GM19395 (cell line): Measurements from ENCODE around the gene RORB.

Source experiments
- ATAC-seq: cut with Tn5 transposase; IDR thresholded peaks from one replicate; pipeline ENCODE4 v1.9.1; 2021; ENCODE audit warnings: mild to moderate bottlenecking, moderate library complexity; ENCODE audit not compliant: unreplicated experiment

Gene RORB

DNA sequence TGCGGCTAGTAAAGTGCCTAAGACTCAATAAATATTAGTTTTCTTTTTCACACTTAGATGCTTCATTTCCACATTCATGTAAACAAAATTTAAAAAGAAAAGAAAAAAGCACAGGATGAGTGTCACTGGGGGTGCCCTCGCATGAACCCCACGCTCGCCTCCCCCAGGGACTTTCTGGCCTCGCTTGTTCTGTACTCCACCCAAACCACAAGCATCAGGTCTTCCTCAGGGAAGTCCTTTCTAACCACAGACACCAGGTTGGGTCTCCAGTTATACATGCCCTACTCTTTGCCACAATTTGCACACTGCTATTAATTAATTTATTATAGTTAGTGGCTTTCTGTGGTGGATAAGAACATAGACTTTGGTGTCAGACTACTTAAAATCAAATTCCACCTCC, 92.4 kb downstream of the RORB start:
- no peak for ATAC-seq

DNA sequence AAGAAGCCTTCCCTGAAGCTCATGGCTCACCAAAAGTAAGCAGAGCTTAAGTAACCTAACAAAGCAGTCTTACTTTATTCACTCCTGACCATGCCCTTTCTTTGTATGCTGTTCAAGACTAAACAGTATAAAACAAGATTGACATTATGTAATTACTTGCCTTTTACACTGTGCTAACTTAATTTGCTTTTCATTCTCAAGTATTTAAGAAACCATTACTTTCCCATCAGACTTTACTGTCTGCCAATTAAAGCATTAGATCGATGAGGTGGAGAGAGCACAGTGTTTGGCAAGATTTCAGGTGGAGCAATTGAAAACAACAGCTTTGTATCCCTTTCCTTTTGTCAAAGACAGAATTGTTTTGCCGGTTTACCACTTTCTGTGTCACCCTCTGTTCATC, 98.2 kb downstream of the RORB start:
- ATAC-seq, result no peak

DNA sequence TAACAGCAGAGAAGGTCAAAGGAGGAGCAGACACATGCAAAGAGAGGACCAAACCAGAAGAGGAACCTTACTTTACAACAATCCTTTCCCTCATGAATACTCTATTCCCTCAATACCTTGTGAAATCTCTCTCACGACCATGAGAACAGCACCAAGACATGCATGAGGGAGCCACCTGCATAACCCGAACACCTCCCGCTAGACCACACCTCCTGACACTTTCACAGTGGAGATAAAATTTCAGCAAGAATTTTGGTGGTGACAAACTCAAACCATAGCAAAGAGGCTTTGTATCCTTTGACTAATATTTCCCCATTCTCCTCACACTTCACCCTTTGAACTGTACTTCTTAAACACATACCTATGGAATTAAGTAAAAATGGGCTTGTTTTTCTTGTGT, 101.7 kb downstream of the RORB start:
- no peak for ATAC-seq

DNA sequence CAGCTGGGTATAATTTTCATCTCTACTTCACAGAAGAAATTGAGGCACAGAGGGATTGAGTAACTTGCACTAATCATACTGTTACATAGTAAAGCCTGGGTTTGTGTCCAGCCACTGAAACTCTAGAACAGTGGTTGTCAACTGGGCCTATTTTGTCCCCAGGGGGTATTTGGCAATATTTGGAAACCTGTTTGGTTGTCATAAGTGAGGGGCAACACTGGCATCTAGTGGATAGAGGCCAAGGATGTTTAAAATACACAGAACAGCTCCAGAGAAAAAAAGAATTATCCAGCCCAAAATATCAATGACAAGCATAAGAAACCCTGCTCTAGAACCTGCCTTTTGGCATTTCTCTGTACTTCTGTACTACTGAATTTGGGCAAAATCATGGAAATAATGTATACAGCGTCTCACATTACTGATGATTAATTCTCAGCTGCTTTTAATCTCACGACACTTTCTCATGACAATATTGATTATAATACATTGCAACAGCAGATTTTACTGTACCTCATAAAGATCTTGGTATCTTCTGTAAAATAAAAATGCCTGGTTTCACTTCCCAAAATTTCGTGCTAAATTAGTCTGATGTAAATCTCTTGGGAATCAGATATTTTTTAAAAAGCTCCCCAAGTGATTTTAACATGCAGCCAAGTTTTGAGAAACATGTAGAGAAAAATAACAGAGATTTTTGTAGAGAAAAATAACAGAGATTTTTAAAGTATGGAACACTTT, 112.7 kb downstream of the RORB start:
- no peak for ATAC-seq

DNA sequence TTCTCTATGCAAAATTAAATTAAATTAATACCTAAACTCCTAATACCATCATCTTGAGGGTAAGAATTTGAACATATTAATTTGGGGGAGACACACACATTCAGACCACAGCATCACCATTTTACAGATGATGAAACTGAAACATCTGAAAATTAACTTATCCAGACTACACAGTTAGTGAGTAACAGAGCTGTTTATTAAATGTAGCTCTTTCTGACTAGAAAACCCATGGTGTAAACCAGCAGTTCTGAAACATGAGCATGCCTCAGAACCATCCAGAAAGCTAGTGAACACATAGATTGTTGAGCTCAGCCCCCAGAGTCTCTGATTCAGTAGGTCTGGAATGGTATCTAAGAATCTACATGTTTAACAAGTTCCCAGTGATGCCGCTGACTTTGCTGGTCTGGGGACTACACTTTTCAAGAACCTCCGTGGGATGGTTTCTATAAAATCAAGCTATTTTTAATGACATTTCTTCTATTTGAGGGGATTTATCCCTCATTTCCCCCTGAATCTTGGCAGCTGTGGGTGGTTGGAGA, 113.5 kb downstream of the RORB start:
- ATAC-seq, result peak; percentile 70

DNA sequence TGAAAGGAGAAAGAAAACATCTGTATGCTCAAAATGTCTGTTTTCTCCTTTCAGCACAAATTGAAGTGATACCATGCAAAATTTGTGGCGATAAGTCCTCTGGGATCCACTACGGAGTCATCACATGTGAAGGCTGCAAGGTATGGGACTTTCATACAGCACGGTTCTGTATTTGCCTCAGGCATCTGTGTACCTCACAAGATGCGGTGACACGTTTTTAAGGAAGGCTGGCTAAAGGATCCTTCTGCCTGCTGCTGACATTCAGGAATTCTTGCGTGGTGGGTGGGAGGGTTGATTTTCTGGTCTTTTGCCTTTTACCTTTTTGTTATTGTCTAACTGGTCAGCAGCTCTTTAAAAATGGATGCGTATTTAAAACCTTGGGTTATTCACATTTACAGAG, 133.1 kb downstream of the RORB start:
- ATAC-seq, result no peak

DNA sequence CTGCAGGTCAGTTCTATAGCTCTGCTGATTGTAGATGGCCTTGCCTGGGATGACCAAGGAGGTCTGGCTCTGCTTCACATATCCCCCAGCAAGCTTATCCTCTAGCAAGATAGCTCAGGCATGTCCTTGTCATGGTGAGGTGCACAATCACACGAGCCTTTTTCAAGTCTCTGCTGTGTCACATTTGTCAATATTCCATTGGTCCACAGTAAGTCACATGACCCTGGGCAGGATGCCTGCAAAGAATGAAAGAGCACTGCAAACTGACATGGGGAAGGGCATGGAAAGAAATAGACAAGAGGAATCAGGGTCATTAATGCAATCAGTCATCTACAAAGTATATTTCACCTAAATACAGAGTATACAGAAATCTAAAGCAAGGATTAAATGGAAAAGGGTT, 142.0 kb downstream of the RORB start:
- ATAC-seq, result no peak

DNA sequence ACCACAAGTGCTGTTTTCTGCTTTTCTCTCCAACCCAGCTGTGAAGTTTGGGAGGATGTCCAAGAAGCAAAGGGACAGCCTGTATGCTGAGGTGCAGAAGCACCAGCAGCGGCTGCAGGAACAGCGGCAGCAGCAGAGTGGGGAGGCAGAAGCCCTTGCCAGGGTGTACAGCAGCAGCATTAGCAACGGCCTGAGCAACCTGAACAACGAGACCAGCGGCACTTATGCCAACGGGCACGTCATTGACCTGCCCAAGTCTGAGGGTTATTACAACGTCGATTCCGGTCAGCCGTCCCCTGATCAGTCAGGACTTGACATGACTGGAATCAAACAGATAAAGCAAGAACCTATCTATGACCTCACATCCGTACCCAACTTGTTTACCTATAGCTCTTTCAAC, 145.2 kb downstream of the RORB start:
- no peak for ATAC-seq

DNA sequence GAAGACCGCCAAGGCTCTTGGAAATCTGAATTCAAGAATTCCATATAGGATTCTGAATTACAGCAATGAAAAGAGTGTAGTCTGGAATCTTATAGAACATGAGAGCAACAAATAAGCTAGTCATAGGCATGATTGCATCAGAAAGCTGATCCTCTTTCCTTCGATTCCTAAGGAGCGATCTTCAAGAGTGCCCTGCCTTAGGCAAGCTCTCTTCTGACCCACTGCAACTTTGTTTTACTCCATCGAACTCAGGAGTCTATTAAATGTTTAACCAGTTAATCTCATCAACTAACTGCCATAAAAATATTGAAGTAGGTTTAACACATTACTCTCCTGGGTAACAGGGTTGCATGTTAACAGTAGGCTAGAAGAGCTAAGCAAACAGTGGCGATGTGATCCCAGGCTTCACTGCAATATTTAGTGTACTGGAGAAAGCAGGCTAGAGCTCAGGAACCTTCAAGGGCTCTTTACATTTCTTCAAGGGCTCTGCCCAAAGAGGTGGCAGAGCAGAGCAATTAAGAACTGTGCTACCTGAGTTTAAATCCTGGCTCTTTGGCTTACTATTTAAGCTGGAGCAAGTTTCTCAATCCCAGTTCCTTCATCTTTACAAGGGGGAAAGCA, 146.3 kb downstream of the RORB start:
- no peak for ATAC-seq

DNA sequence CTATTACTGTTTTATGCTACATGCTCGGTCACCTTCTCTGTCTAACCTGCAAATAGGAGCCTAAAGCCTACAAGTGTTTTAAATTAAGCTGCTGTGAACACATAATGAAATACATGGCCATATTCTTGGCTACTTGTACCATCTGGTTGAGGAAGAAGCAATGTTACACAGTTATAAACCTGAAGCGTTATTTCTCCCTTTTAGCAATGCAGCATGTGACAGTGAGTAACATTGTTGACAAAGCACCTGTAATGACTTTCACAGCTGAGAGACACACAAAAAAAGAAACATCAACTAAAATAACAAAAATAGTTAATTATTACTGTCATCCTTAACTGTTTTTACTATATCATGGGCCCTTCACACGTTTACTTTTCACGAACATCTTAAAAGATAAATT, 146.9 kb downstream of the RORB start:
- no peak for ATAC-seq

DNA sequence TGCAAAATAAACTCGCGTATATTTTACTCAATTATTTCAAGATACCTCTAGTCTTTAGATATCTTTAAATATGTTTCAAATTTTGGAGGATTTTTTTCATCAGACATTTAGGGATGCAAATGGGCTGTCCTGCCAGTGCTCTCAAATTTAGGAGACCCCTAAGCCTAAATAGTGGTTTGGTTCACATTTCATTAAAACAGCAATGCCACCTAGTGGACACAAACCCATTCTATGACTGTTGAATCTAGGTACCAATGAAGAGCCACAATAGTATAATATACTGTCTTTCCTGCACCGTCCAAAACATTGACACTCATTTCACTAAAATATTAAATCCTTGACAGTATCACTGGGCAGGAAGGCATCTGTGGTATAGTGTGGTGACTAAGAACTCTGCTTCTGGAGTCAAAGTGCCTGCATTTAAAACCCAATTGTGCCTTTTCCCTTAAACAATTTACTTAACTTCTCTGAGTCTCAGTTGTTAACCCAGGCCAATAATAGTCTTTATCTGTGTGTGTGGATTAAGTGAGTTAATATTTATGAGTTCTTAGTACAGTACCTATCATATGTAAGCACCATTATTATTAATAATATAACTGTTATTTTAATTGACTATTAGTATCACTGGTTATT, 148.0 kb downstream of the RORB start:
- ATAC-seq, result peak; percentile 76

DNA sequence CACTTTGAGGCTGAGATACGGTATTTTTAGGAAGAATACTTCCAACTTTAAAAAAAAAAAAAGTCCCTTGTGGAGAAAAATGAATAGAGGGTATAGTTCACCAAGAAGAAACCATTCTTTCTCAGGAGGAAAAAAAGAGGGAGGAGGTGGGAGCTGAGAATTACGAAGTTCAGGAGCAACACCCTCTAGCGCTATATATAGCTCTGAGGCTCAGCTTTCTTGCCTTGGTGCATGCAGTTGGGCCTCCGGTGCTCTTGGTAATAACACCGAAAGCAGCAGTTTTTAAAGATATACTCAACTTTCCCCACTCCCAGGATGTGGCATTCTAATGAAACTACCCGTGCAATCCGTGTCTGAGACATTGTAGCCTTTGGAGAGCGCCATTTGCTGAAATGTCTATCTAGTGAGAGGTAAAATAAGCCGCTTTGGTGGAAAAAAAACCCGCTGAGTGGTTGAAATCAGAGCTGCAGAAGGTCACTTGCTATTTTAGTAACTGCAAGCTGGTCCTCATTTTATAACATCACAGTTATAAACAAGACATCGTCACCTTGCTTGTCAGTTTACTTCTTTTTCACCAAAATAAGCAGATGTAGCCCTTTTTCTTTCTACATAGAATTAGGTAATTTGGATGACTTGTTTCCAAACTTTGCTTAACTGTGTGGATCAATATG, 156.4 kb downstream of the RORB start:
- ATAC-seq, result no peak

DNA sequence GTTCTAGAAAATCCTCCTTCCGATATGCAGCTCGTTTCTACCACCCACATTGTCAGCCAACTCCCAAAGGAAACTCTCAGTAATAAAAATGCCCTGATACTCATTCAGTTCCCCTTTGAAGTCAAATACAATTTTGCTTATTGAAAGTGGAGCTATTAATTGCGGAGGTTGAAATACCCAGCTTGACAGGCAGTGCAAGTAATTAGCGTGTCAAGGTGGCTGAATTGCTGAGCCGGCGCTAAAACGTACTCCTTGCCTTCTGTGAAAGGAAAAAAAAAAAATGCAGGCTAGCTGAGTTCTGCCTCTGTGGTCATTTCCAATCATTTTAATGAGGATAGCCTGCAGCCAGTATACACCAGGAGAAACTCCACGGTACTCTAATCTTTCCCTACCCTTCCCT, 165.5 kb downstream of the RORB start:
- ATAC-seq, result no peak

DNA sequence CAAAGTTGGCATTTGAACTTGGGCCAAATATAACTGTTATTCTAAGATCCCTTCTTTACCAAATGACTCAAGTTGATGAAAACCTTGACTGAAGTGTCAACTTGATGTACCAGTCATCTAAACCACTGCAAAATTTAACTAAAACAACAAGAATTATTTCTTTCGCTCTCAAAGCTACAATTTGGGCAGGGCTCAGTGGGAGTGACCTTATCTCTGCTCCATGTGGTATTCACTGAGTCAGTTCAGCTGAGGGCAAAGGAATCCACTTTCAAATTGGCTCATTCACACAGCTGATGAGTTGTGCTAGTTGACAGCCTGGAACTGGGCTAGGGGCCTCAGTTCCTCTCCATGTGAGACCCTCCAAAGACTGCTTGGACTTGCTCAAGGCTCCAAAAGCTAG, 166.3 kb downstream of the RORB start:
- ATAC-seq, result no peak

DNA sequence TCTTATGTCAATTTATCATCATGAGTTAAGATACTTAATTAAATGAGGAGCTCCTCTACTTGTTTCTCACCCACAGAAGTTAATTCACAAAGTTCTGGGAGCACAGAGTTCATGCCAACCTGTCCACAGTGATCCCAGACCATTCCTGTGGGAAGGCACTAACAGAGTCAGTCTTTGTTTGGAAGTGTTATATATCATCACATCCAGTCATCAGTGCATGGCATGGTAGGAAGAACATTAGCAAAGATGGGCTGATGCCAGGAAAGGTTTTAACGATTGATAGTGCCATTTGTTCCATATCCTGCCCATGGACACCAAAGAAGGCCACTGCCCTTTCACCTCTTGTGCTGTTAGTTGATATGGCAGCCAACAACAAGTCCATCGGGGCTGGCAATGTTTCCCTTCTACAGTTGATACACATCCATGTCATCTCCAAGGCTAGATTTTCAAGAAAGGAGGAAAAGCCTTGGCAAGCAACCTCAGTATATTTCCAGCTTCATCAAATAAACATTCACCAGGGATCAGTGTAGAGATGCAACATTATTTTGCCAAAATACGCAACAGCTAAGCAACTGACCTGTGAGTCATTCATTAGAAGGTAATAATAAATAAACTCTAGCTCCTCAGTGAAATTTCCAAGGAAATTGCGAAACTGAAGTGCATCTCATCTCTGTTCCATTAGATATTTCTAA, 169.6 kb downstream of the RORB start:
- ATAC-seq, result no peak

DNA sequence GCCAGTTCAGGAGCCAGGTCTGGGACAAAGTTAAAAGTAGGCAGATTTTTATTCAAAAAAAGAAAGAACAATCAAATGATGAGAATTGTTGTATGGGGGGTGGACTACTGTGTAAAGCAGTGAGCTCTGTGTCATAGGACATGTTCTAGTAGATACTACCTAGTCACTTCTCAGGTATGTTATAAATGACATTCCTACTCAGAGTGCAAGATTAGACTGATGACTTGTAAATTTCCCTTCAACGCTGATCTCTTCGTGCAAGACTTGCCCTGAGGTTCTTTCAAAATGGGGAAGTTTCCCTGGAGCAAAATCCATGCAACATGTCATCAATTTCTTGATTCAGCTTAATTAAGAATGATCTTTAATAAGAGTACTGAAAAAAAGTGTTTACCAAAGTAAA, 175.1 kb downstream of the RORB start:
- no peak for ATAC-seq

DNA sequence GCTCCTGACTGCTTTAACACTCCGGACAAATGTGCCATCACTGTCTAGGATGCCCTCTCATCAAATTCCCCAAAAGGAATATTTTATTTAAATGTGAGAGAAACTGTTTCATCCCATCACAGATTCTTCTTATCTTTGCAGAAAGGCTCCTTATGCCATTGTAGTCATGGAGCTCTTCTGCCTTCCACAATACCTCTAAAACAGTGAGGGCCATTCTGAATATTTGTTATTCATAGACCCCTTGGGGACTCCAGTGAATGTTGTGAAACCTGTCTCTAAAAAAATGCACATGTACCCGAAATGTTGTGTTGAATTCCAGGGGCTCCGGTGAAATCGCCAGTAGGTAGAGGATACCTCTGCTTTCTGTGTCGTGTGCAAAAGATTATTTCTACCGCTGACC, 176.9 kb downstream of the RORB start:
- ATAC-seq, result no peak

DNA sequence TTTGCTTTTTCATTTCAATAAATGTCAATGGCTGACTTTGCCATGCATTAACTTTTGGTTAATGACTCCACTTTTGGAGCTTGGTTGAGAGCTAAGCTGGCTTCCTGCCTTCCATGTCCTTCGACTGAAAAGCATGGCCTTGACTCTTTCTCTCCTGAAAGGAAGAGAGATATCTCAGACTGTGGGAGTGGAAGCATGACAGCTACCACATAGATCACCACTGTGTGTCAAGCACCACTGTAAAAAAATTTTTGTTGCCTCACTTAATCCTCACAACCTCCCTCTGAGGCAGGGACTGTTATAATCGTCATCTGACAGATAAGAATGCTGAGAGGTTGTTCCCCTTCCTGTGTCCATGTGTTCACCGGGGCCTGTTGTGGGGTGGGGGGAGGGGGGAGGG, 184.8 kb downstream of the RORB start:
- ATAC-seq, result no peak

DNA sequence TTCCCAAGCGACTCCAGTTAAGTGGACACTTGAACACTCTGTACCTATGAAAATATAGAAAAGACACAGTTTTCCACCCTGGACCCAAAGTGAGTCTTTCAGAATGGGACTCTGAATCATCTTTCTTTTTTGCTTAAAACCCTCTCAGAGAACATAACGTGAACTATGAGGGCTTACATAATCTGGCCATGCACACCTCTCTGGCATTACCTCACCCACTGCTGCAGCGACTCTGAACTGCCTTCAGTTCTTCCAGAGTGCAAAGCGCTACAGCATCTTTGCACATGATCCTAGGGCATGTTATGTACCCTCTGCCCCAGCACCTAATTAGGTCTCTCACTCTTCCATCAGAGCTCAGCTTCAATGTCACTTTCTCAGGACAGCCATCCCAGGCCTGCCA, 186.2 kb downstream of the RORB start:
- no peak for ATAC-seq

DNA sequence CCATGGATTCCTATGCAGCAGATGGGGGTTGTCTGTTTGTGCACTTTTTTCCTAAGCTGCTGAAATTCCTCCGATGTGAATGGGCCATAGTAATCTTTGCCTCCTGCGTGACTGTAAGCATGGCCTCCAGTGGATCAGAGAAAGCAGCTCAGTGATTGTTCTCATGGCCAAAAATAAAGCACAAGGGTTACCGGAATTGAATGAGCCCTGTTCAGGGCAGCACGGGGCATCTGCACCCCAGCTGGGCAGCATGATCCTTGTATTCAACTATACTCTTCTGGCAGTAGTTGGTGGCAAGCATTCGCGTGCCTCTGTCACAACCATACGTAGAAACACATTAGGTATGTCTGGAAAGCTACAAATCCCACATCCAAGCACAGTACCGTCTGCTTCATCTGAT, 193.9 kb downstream of the RORB start:
- no peak for ATAC-seq

DNA sequence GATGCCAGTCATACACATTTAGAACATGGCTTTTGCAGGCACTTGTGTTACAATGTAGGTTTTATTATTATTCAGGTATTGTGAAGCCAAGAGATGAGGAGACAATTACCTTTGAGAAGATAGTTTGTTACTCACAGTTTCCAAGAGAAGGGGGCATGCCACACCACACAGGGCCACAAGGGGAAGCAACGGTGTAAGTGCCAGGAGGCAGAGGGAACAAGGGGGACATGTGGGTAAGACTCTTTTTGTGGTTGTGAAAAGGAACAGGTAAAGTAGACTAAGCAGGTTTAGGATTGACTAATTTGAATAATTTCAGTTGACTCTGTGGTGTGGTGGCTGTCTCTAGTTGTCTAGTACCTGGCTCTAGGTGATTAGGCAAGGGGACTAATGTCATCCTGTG, 199.4 kb downstream of the RORB start:
- ATAC-seq, result peak; percentile 50
